ENCODE data around the gene ARAP1.

Gene ARAP1

DNA sequence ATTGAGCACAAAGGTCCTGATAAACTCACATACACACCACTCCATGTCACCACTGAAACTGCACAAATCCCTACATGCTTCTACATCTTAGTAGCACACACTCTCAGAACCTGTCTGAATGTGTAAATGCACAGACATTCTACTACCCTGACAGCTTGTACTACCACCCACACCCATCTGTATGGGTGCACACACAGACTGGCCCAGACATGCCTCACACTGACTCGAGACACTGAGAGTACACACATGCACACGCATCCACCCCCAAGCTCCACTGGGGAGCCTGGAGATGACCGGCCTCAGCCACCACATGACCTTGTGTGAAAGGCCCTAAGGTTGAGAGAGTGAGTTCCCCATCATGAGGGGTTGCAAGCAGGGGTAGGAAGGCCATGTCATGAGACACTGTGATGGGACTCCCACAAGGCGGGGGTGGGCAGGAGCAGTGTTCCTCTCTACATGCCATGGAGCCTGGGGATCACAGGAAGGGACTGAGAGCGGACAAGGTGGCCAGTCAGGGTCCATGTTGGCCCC lies 28.1 kb downstream of the ARAP1 start:
- DNase-seq (ENCODE audit: low read depth) = no peak
- H3K4me3 ChIP-seq (ENCODE audit: control insufficient read depth, low read depth, low read length) = no peak overlapping the region
- TF ChIP-seq, protein P1, sequence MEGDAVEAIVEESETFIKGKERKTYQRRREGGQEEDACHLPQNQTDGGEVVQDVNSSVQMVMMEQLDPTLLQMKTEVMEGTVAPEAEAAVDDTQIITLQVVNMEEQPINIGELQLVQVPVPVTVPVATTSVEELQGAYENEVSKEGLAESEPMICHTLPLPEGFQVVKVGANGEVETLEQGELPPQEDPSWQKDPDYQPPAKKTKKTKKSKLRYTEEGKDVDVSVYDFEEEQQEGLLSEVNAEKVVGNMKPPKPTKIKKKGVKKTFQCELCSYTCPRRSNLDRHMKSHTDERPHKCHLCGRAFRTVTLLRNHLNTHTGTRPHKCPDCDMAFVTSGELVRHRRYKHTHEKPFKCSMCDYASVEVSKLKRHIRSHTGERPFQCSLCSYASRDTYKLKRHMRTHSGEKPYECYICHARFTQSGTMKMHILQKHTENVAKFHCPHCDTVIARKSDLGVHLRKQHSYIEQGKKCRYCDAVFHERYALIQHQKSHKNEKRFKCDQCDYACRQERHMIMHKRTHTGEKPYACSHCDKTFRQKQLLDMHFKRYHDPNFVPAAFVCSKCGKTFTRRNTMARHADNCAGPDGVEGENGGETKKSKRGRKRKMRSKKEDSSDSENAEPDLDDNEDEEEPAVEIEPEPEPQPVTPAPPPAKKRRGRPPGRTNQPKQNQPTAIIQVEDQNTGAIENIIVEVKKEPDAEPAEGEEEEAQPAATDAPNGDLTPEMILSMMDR (IDR thresholded peaks at IDR 0.05; ENCODE audit: control insufficient read depth, insufficient read depth, low read depth, low read length, missing control alignments) = no peak

DNA sequence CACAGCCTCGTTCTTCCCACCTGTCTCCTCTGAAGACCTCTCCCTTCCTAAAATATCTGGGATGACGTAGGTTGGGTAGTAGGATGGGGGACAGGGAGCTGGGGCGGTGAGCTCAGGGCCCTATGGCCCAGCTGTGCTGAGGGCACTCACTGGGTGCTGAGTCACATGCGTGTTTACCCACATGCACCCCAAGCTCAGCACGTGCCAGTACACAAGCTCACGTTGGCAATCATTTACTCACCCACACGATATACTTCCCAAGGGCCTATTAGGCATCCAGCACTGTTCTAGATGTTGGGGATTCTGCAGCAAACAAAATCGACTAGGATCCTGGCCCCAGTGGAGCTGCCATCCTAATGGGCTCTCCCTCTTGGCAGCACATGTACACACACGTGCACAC lies 28.7 kb downstream of the ARAP1 start:
- TF ChIP-seq, protein P1 (IDR thresholded peaks at IDR 0.05; ENCODE audit: control insufficient read depth, insufficient read depth, low read depth, low read length, missing control alignments) = no peak
- no peak overlapping the region for H3K4me3 ChIP-seq (ENCODE audit: control insufficient read depth, low read depth, low read length)
- no peak for DNase-seq (ENCODE audit: low read depth)

GRCh38 chr11:72722050-72722748 lies 30.0 kb downstream of the ARAP1 start:
- peak; percentile 80 for DNase-seq (ENCODE audit: low read depth)
- TF ChIP-seq, protein P1 (IDR thresholded peaks at IDR 0.05; ENCODE audit: control insufficient read depth, insufficient read depth, low read depth, low read length, missing control alignments) = no peak
- peak overlapping the region; percentile 65 for H3K4me3 ChIP-seq (ENCODE audit: control insufficient read depth, low read depth, low read length)

- H3K4me3 ChIP-seq (ENCODE audit: control insufficient read depth, low read depth, low read length) = peak overlapping the region; percentile 65
- TF ChIP-seq, protein P1 (IDR thresholded peaks at IDR 0.05; ENCODE audit: control insufficient read depth, insufficient read depth, low read depth, low read length, missing control alignments) = no peak
- DNase-seq (ENCODE audit: low read depth) = no peak
These were observed 30.5 kb downstream of the ARAP1 start for GRCh38 chr11:72721689-72722049.

DNA sequence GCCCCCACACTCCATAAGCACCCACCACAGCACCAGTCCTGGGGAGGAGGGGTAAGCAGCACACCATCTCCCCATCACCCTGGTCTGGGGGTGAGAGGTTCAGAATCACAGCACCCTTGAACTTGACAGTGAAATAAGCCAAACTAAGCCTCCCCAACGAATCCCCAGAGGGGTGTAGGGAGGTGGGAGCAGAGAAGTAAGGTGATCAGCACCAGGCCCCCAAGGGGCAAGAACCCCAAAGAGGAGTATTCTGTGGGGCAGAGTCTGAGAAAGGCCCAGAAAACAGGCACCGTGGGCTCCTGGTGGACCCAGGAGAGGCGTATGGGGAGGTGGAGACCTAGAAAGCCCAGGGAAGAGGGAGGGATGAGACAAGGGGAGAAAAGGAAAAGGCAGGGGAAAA lies 30.9 kb downstream of the ARAP1 start:
- peak overlapping the region; percentile 65 for H3K4me3 ChIP-seq (ENCODE audit: control insufficient read depth, low read depth, low read length)
- TF ChIP-seq, protein P1 (IDR thresholded peaks at IDR 0.05; ENCODE audit: control insufficient read depth, insufficient read depth, low read depth, low read length, missing control alignments) = no peak

GRCh38 chr11:72720784-72721183 lies 31.4 kb downstream of the ARAP1 start:
- TF ChIP-seq, protein P1 (IDR thresholded peaks at IDR 0.05; ENCODE audit: control insufficient read depth, insufficient read depth, low read depth, low read length, missing control alignments) = no peak
- no peak for DNase-seq (ENCODE audit: low read depth)
- peak overlapping the region; percentile 65 for H3K4me3 ChIP-seq (ENCODE audit: control insufficient read depth, low read depth, low read length)

More for the DNA sequence above, 30.9 kb downstream of the ARAP1 start:
- no peak for DNase-seq (ENCODE audit: low read depth)
